GM12878 (cell line): Measurements from ENCODE around the gene ZNF512B. TPM values are rescaled to one million over a fixed set of nuclear protein-coding genes. Genes with fewer than 3 reads are reported as not detected.

Experiments used
- ATAC-seq: fragments of 200-7000 bp; cut with Tn5 transposase; 3 replicates; pipeline ENCODE4 v1.9.1; 2020; ENCODE audit warnings: mild to moderate bottlenecking, moderate library complexity
- BruUV-seq: library from RNA; stranded (reverse); fragments of 400-500 nt; replicated peaks from 2 replicates; lab custom pipeline; 2021; lab: Mats Ljungman, UMichigan
- CTCF ChIA-PET: fragments of 300-600 bp; sonication (Branson Sonifier 250); formaldehyde crosslinking; extraction: SDS; loops from one replicate; lab custom pipeline; 2021; ENCODE audit warnings: inconsistent platforms; lab: Yijun Ruan, JAX
- POLR2A ChIA-PET: fragments of 350-600 bp; formaldehyde crosslinking; extraction: SDS; loops from one replicate; lab custom pipeline; 2021; ENCODE audit warnings: inconsistent platforms; lab: Charles Lee
- RAD21 ChIA-PET: fragments of 300-600 bp; sonication (Branson Sonifier 250); formaldehyde crosslinking; loops from one replicate; lab custom pipeline; 2023; ENCODE audit warnings: antibody characterized with exemption; ENCODE audit not compliant: unreplicated experiment; lab: Charles Lee
- SMC1A ChIA-PET: fragments of 300-600 bp; sonication (Branson Sonifier 250); formaldehyde crosslinking; loops from one replicate; lab custom pipeline; 2023; ENCODE audit not compliant: unreplicated experiment, uncharacterized antibody; lab: Charles Lee
- DNase-seq: peaks from one replicate; pipeline ENCODE4 v3.0.0-alpha.2; 2011; ENCODE audit warnings: low read depth, low spot score
- FAIRE-seq: peaks from 3 replicates; lab custom pipeline; 2011; peaks lifted over from hg19 to GRCh38; lab: Jason Lieb, UNC
- H2AFZ ChIP-seq: 2 replicates; pipeline ENCODE4 v1.6.0; 2011; ENCODE audit warnings: low read depth, low read length, control low read depth; ENCODE audit not compliant: control insufficient read depth
- H3K27ac ChIP-seq: 2 replicates; pipeline ENCODE4 v1.5.1; 2011; ENCODE audit warnings: control low read depth; ENCODE audit not compliant: control insufficient read depth, insufficient read depth
- H3K27me3 ChIP-seq, 2 experiments: replicated peaks in 1 of 2; 2 replicates each; pipeline versions ENCODE4 v1.6.0 to v1.6.1; 2011; ENCODE audit warnings: low read length in 1 of 2; ENCODE audit not compliant: control insufficient read depth in 2 of 2, insufficient read depth in 2 of 2
- H3K36me3 ChIP-seq, 2 experiments: 2 replicates each; pipeline ENCODE4 v1.5.1; 2011; ENCODE audit warnings: low read length in 1 of 2; ENCODE audit not compliant: control insufficient read depth in 2 of 2, insufficient read depth in 2 of 2
- H3K4me1 ChIP-seq: 2 replicates; pipeline ENCODE4 v1.6.1; 2011; ENCODE audit warnings: mild to moderate bottlenecking, low read length, moderate library complexity, mixed read lengths; ENCODE audit not compliant: control insufficient read depth, insufficient read depth
- H3K4me2 ChIP-seq: 2 replicates; pipeline ENCODE4 v1.6.0; 2011; ENCODE audit warnings: control low read depth; ENCODE audit not compliant: control insufficient read depth, insufficient read depth
- H3K4me3 ChIP-seq: fragments of 200-600 bp; sonication (generic); 2 replicates; pipeline ENCODE4 v1.5.1; 2016
- H3K79me2 ChIP-seq: 2 replicates; pipeline ENCODE4 v1.6.0; 2011; ENCODE audit warnings: low read length; ENCODE audit not compliant: control insufficient read depth, insufficient read depth
- H3K9ac ChIP-seq: 2 replicates; pipeline ENCODE4 v1.8.0; 2011; ENCODE audit warnings: low read length, control low read depth, mixed read lengths; ENCODE audit not compliant: control insufficient read depth, insufficient read depth
- H3K9me3 ChIP-seq: replicated peaks from 3 replicates; pipeline ENCODE4 v1.5.1; 2011; ENCODE audit warnings: mild to moderate bottlenecking, low read length; ENCODE audit not compliant: control insufficient read depth, insufficient read depth
- H4K20me1 ChIP-seq: 2 replicates; pipeline ENCODE4 v1.6.0; 2011; ENCODE audit not compliant: control insufficient read depth, insufficient read depth
- BACH1 ChIP-seq: fragments of 450-650 bp; IDR thresholded peaks from 2 replicates; pipeline ENCODE4 v1.6.1; 2017; ENCODE audit warnings: mild to moderate bottlenecking, borderline replicate concordance
- CREM ChIP-seq: IDR thresholded peaks from 2 replicates; pipeline ENCODE4 v1.6.1; 2014; ENCODE audit warnings: antibody characterized with exemption, low read depth
- JUND ChIP-seq: IDR thresholded peaks from 2 replicates; pipeline ENCODE4 v1.6.1; 2012; ENCODE audit warnings: low read depth, mild to moderate bottlenecking, low read length, improper control_type of control experiment, moderate library complexity
- MTA3 ChIP-seq: IDR thresholded peaks from 2 replicates; pipeline ENCODE4 v1.6.1; 2012; ENCODE audit warnings: low read length, inconsistent platforms, borderline replicate concordance
- MYC ChIP-seq: IDR thresholded peaks from 2 replicates; pipeline ENCODE4 v1.6.1; 2011; ENCODE audit warnings: mild to moderate bottlenecking, low read length, moderate library complexity, inconsistent platforms; ENCODE audit not compliant: insufficient read depth, insufficient replicate concordance, insufficient read length, severe bottlenecking
- PML ChIP-seq: IDR thresholded peaks from 2 replicates; pipeline ENCODE4 v1.6.1; 2012; ENCODE audit warnings: low read length, inconsistent platforms
- SIN3A ChIP-seq: IDR thresholded peaks from 2 replicates; pipeline ENCODE4 v1.6.1; 2012; ENCODE audit warnings: low read depth, low read length, improper control_type of control experiment
- SRF ChIP-seq, 2 experiments: IDR thresholded peaks; 2 replicates each; pipeline ENCODE4 v1.6.1; 2011; ENCODE audit warnings: low read depth in 2 of 2, low read length in 2 of 2, mild to moderate bottlenecking in 1 of 2, moderate library complexity in 1 of 2
- STAT3 ChIP-seq: IDR thresholded peaks from 2 replicates; pipeline ENCODE4 v1.6.1; 2011; ENCODE audit warnings: low read depth, low read length, improper control_type of control experiment
- ZNF274 ChIP-seq: IDR thresholded peaks from one replicate; pipeline ENCODE4 v1.8.0; 2011; ENCODE audit not compliant: insufficient read length, insufficient read depth
- WGBS: methylation state at CpG from one replicate; pipeline ENCODE4 v1.1.6; 2016; ENCODE audit warnings: low lambda C conversion rate; ENCODE audit not compliant: insufficient replicate concordance, insufficient coverage; ENCODE audit errors: missing lambda C conversion rate; 5-methylcytosine and 5-hydroxymethylcytosine counted together
- in situ Hi-C: fragments of 300-500 bp; cut with MboI; formaldehyde crosslinking; loops from 9 replicates; pipeline ENCODE4 v1.14.3; 2018; ENCODE audit warnings: mixed read lengths
- intact Hi-C: fragments of 100-400 bp; cut with micrococcal nuclease; formaldehyde crosslinking; loops from one replicate; pipeline ENCODE4 v1.14.2; 2022; ENCODE audit not compliant: unreplicated experiment
- polyA plus RNA-seq, 11 experiments: library from polyadenylated mRNA; depleted of rRNA in 4 of 11; unstranded in 6 of 11; stranded (reverse) in 5 of 11; fragments of >200 nt; fragmentation: Nextera tagmentation in 4 of 11; fragmentation: Illumina TruSeq in 1 of 11; extraction: Ambion mirVana in 4 of 11; extraction: Trizol in 1 of 11; gene quantifications; 1 replicate in 1 of 11; 2 replicates in 10 of 11; pipeline versions ENCODE4 v1.2.1 to v1.2.3, GENCODE V29; 2011 to 2016; ENCODE audit warnings: inconsistent platforms in 2 of 11, missing spikeins in 2 of 11, low read depth in 1 of 11
- total RNA-seq, 4 experiments: library from RNA; depleted of rRNA in 3 of 4; stranded (reverse); fragments of >200 nt in 3 of 4; fragmentation: Illumina TruSeq in 1 of 4; extraction: Trizol in 1 of 4; gene quantifications; 2 replicates each; pipeline versions ENCODE4 v1.2.1 to v1.2.3, GENCODE V29; 2013 to 2021
- TF ChIP-seq, protein P1 (sequence below): IDR thresholded peaks from 2 replicates; pipeline ENCODE4 v1.6.1; 2011; ENCODE audit warnings: borderline replicate concordance, low read depth, mild to moderate bottlenecking, moderate library complexity, low read length; ENCODE audit not compliant: insufficient read depth, poor library complexity, severe bottlenecking
- TF ChIP-seq, protein P2 (sequence below): IDR thresholded peaks from 2 replicates; pipeline ENCODE4 v1.6.1; 2011; ENCODE audit warnings: borderline replicate concordance, low read depth, mild to moderate bottlenecking, moderate library complexity, mixed read lengths, low read length; ENCODE audit not compliant: insufficient read depth; ENCODE audit errors: extremely low read length
- TF ChIP-seq, protein P3 (sequence below): fragments of 450-650 bp; IDR thresholded peaks from 2 replicates; pipeline ENCODE4 v1.6.1; 2016; ENCODE audit warnings: mild to moderate bottlenecking
- TF ChIP-seq, protein P4 (sequence below): IDR thresholded peaks from 2 replicates; pipeline ENCODE4 v1.6.1; 2012; ENCODE audit warnings: mild to moderate bottlenecking, low read depth, low read length

Gene ZNF512B
- total and polyA plus RNA-seq, 10 of the 15 experiments (the other 5 are each of a cell fraction or from before 2014, with no cell fraction given): 0.06 to 23.9 (median 4.0) TPM

DNA sequence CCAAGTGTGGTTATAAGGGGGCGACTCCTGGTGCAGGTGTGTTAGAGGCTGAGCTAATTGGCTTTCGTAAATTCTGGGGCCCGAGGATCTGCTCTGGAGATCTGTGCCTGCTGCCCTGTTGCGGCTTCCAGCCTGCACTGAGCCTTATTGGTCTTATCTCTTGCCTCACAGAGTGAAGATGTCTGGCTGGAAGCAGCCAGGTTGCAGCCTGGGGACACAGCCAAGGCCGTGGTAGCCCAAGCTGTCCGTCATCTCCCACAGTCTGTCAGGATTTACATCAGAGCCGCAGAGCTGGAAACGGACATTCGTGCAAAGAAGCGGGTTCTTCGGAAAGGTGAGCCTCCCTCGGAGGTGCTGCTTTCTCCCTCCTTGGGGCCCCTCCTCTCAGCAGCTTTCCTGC, 31.2 kb upstream of the ZNF512B start:
- Histone ChIP-seq H3K4me2 (no peak overlapping the region), H4K20me1 (no peaks in the 10 kb centered on the region)
- in situ Hi-C loops: no loop called here
- no TSS peak for BruUV-seq
- TF ChIP-seq MTA3: no peak
- no peak for TF ChIP-seq STAT3
- no peak for TF ChIP-seq SIN3A
- no peak for TF ChIP-seq BACH1
- TF ChIP-seq, protein P1, sequence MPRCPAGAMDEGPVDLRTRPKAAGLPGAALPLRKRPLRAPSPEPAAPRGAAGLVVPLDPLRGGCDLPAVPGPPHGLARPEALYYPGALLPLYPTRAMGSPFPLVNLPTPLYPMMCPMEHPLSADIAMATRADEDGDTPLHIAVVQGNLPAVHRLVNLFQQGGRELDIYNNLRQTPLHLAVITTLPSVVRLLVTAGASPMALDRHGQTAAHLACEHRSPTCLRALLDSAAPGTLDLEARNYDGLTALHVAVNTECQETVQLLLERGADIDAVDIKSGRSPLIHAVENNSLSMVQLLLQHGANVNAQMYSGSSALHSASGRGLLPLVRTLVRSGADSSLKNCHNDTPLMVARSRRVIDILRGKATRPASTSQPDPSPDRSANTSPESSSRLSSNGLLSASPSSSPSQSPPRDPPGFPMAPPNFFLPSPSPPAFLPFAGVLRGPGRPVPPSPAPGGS: no peak
- TF ChIP-seq PML: no peak
- TF ChIP-seq, protein P2, sequence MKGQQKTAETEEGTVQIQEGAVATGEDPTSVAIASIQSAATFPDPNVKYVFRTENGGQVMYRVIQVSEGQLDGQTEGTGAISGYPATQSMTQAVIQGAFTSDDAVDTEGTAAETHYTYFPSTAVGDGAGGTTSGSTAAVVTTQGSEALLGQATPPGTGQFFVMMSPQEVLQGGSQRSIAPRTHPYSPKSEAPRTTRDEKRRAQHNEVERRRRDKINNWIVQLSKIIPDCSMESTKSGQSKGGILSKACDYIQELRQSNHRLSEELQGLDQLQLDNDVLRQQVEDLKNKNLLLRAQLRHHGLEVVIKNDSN: no peak
- TF ChIP-seq, protein P3, sequence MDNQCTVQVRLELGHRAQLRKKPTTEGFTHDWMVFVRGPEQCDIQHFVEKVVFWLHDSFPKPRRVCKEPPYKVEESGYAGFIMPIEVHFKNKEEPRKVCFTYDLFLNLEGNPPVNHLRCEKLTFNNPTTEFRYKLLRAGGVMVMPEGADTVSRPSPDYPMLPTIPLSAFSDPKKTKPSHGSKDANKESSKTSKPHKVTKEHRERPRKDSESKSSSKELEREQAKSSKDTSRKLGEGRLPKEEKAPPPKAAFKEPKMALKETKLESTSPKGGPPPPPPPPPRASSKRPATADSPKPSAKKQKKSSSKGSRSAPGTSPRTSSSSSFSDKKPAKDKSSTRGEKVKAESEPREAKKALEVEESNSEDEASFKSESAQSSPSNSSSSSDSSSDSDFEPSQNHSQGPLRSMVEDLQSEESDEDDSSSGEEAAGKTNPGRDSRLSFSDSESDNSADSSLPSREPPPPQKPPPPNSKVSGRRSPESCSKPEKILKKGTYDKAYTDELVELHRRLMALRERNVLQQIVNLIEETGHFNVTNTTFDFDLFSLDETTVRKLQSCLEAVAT: no peak
- no peak for TF ChIP-seq SRF (IDR thresholded peaks at IDR 0.05; ENCODE audit: low read depth in 2 of 2, low read length in 2 of 2)
- TF ChIP-seq, protein P4, sequence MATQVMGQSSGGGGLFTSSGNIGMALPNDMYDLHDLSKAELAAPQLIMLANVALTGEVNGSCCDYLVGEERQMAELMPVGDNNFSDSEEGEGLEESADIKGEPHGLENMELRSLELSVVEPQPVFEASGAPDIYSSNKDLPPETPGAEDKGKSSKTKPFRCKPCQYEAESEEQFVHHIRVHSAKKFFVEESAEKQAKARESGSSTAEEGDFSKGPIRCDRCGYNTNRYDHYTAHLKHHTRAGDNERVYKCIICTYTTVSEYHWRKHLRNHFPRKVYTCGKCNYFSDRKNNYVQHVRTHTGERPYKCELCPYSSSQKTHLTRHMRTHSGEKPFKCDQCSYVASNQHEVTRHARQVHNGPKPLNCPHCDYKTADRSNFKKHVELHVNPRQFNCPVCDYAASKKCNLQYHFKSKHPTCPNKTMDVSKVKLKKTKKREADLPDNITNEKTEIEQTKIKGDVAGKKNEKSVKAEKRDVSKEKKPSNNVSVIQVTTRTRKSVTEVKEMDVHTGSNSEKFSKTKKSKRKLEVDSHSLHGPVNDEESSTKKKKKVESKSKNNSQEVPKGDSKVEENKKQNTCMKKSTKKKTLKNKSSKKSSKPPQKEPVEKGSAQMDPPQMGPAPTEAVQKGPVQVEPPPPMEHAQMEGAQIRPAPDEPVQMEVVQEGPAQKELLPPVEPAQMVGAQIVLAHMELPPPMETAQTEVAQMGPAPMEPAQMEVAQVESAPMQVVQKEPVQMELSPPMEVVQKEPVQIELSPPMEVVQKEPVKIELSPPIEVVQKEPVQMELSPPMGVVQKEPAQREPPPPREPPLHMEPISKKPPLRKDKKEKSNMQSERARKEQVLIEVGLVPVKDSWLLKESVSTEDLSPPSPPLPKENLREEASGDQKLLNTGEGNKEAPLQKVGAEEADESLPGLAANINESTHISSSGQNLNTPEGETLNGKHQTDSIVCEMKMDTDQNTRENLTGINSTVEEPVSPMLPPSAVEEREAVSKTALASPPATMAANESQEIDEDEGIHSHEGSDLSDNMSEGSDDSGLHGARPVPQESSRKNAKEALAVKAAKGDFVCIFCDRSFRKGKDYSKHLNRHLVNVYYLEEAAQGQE: no peak
- no peak for TF ChIP-seq CREM
- TF ChIP-seq JUND: no peak
- TF ChIP-seq MYC: no peak
- no peak for TF ChIP-seq ZNF274
- TF ChIP-seq, all 136 proteins: peak for 0
- H3K36me3 ChIP-seq: peaks cover 34 to 51% of the 10 kb centered on the region in 2 experiments
- H2AFZ ChIP-seq: no peak overlapping the region
- no peak for FAIRE-seq
- ATAC-seq: no peak
- POLR2A ChIA-PET: interaction anchor here (1.3 kb wide), 1 partner anchor 9 kb away, joined by 3 read pairs; no protein-coding TSS in a partner anchor
- SMC1A ChIA-PET: interaction anchor here (1.2 kb wide), 1 partner anchor 17 kb away, joined by 3 read pairs; no protein-coding TSS in a partner anchor
- H3K9me3 ChIP-seq: no peaks in the 10 kb centered on the region
- no peaks in the 10 kb centered on the region for H3K27me3 ChIP-seq
- H3K27ac ChIP-seq: no peak overlapping the region
- DNase-seq: no peak
- H3K4me3 ChIP-seq: no peak overlapping the region
- CTCF ChIA-PET: interaction anchor here (1.3 kb wide), 1 partner anchor 36 kb away, joined by 3 read pairs; no protein-coding TSS in a partner anchor
- no peaks in the 10 kb centered on the region; the same call in 1 of the 2 replicates for H3K4me1 ChIP-seq
- RAD21 ChIA-PET: interaction anchor here (0.6 kb wide), 1 partner anchor 10 kb away, joined by 3 read pairs; no protein-coding TSS in a partner anchor
- H3K79me2 ChIP-seq: peaks cover 8% of the 10 kb centered on the region; the same call in 1 of the 2 replicates
- H3K9ac ChIP-seq: no peak overlapping the region
- intact Hi-C loops: no loop called here
- 96% methylated on average over 12 of the region's 12 CpGs for WGBS
